NCI-H1092 treated with DMSO at 0.1 percent for 48 hours (cell line): ENCODE data around the gene PLSCR1.
"Not testable (repeated sequence)": the region's sequence is repeated elsewhere in the genome, so short reads cannot be mapped to it uniquely, and the experiment has no call there.

ENCODE experiments used
- DNase-seq: peaks from one replicate; lab custom pipeline; 2025; lab: John Stamatoyannopoulos, UW

Gene PLSCR1

DNA sequence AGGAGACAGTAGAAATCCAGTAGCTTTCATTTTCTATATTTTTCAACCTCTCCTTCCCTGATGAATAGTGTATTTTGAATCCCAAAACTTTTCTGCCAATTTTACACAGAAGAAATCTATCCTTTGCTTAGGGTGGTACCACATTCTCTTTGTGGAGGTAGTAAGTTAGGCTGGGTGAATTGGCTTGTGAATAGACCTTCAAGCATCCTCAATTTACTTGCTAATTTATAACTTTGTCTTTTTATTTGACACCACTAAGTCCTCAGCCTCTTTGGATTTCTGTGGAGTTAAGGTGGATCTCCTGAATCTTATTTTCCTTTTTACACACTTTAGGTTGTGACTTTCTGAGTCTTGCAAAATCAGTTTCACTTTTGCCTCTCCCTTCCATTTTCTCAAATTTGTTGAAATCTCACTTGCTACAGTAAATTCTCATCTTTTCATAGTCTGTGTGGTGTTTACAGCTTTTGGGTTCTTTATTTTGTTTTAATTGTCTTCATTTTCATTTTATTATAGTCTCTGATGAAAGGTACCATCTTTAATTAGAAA lies 5.7 kb upstream of the PLSCR1 start:
- no peak for DNase-seq

DNA sequence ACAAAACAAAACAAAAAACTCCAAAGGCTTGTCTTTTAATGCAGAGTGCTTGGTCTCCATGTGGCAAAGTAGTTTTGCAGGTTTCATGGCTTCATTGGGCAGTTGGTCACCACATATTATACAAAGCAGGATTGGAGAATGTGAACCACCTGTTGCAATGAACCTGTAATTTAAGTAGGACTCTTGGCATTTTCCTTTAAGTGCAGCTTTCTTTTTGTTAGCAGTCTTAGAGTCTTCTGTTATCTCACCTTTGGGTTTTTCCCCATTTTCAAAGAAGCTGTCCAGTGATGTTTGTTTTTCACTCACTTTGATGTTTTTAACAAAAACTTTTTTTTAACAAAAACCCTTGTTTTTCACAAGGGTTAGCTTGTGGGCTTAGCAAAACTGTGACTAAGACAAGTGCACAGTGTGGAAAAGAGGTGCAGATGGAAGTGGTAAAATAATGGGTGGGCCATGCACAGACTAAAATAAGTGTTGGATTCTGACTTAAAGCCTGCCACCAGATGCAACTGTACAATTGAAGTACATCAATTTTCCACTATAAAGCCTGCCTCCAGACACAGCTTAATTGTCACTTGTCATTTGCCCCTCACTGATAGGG lies 2.9 kb upstream of the PLSCR1 start:
- no peak for DNase-seq

DNA sequence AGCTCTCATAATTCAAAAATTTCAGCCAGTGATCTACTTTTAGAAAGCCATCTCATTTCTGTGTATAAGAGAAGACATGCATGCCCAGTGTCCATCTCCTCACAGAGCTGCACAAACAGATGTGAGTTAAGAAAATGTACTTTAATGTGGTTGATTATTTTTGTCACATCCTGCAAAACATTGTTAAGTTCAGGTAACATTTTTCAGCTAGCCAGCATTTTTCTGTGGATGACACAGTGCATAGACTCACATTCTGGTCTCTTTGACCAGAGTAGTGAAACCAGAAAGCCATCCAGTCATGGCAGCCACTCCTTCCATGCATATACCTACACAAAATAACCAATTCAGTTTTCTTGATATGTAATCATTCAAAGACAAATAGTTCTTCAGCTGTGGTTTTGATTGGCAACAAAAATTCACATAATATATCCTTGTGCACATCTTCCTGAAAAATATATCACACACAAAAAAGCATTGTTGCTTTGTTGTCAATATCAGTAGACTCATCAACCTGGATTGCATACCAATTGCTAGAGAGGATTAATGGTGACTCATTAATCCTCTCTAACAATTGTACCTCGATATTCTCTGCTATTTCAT lies 2.1 kb upstream of the PLSCR1 start:
- DNase-seq: no peak

DNA sequence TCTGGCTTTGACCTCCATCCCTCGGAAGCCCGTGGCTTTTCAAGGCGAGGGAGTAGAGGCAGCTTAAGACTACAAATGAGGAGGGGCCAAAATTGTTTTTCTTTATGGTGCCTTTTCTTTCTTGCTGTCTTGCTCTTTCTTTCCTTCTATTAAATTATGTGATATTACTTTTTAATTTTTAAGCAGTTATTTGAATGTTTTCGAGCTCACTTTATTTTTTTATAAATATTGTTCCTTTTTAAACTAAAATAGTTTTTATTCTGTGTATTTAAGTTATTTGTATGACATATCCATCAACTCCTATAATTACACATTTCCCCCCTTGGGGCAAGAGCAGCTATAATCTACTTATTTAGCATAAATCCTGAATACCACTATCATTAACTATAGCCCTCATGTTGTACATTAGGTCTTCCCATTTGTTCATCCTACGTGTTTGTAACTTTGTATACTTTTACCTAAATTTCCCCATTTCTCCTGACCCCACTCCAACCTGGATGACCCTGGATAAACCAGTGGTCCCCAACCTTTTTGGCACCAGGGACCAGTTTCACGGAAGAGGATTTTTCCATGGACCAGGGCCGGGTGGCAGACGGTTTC lies 622 bp upstream of the PLSCR1 start:
- DNase-seq: no peak

DNA sequence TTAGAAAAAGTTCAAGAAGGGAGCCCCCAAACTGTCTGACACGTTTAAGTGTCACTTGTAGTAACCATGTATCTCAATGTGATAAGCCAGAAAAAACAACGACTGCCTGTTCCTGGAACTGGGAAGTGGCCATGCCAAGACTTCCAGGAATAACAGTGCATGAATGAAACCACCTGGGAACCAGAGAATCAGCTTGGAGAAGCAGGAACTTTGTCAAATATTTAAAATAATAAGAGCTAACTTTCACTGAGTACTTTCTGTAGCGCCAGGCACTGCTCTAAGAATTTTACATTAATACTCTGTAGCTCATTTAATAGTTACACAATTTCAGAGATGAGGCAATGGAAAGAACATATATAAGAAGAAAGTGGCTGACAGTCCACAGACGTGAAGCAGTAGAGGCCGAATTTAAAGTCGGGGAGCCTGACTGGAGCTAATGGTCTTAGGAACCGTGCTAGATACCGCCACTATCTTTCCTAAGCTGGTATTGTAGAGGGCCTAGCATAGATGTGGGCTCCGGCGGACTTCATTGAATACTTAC lies 876 bp downstream of the PLSCR1 start:
- no peak for DNase-seq

DNA sequence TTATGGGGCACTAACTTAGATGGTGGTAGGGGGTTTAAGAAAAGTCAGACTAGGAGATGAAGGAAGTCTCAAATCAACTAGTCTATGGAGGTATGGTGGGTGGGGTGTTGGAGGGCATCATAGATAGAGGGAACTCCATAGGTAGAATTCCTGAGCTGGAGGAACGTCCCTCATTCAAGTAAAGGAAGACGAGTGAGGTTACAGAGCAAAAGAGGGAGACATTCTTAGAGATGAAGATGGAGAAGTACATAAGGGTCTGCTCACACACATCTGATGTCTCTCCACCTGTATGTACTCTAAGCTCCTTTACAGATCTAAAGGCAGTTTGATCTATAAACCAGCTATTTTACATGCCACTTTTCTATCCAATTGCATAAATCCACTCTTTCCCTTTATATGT lies 1.4 kb downstream of the PLSCR1 start:
- no peak for DNase-seq

DNA sequence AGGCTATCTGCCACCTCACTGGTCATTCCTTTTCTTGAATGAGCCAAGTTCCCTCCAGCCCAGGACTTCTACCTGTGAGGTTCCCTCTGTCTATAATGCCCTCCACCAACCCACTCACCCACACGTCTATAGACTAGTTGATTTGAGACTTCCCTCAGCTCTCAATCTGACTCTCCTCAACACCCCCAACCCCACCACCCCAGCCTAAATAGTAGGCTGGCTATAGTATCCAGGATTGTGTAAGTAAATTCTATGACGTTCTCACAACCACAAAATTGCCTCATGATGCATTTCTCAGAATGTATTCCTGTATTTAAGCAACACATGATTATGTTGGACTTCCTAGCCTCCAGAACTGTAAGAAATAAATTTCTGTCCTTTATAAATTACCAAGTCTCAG lies 2.2 kb downstream of the PLSCR1 start:
- DNase-seq: no peak

DNA sequence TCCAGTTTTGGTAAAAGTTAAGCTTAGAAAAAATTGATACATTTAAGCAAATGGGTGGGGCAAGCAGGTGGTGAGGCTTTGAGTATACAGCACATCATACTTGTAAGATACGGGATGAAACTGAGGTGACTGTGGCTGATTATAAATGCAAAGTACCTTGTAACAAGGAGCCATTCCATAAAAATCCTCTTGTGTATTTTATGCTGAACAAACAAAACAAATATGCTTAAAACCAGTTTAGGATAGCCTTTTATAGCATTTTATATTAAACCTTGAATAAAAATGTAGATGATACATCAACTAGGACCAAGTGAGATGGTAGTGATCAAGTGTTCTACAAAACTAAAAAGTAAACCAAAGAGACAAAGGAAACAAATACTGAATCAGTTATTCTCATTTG lies 3.4 kb downstream of the PLSCR1 start:
- DNase-seq: no peak

DNA sequence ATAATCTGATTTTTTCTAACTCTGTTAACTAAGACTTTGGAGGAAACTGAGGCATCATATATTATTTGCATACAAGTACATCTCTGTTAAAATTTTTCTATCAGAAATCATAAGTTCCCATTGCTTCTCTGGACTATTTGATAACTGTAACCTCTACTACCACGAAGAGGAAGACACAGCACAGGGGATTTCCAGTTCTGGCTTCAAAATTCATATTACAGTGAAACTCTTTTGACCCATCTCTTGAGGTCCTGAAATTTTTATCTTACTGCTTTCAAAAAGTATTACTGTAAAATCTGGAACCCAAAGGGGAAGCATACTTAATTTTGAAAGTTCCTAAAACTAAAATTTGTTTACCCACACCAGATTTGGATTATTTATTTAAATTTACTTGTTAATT lies 4.2 kb downstream of the PLSCR1 start:
- DNase-seq: no peak

DNA sequence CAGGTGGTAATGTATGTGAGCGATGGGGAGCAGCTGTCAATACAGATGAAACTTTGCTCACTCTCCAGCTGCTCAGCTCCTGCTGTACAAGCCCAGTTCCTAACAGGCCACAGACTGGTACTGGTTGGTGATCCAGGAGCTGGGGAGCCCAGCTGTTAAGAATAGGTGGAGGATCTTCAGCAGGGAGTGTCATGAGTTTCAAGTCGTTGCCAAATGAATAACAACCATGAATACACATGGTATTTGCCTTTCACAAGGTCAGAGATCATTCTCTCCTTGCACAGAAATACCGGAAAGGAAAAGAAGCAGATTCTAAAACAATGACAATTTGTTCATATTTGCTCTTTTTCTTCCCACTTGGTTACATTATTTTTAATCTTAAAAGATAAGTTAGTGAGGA lies 5.1 kb downstream of the PLSCR1 start:
- no peak for DNase-seq

DNA sequence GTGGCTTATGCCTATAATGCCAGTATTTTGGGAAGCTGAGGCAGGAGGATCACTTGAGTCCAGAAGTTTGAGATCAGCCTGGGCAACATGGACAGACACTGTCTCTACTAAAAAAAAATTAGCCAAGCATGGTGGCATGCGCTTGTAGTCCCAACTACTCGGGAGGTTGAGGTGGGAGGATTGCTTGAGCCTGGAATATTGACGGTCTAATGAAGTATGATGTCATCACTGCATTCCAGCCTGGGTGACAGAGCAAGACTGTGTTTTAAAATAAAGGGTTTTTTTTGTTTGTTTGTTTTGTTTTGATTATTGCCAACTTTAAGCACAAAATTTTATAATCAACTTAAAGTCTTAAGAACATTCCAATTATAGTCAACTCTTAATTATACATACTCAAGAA lies 6.8 kb downstream of the PLSCR1 start:
- no peak for DNase-seq

DNA sequence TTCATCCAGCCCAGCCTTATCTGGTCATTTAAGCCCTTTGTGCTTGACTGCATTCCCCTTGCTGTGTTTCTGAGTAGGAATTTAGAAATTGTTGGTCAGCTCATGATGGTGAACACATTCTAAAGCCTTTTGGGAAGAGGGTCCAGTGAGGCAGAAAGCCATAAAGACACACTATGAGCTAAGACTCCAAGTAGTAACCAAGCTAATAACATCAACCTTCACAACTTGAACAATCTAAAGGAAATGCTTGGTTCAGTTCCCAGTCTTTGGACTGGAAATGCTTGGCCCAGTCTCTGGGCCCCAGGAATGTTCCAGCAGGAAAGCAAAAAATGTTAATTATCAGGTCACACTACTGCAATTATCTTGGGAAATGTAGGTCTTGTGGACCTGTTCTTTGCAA lies 7.7 kb downstream of the PLSCR1 start:
- DNase-seq: no peak

DNA sequence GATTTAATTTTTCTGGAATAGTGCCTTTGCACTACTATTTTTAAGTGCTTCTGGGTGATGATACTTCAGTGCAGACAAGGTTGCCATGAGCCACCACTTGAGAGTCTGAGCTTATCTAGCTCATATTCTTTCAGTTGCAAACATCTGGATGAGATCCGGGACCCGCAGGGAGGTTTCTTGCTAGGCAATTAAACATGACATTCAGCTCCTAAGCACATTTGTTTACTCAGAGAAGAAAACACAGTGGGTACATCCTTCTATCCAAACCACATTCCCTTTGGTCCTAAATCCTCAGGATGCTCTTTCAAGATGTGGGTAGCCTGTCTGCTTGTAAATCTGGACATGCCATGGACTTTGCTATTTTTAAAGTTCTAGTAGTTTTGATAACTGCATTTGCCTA lies 12.0 kb downstream of the PLSCR1 start:
- no peak for DNase-seq

DNA sequence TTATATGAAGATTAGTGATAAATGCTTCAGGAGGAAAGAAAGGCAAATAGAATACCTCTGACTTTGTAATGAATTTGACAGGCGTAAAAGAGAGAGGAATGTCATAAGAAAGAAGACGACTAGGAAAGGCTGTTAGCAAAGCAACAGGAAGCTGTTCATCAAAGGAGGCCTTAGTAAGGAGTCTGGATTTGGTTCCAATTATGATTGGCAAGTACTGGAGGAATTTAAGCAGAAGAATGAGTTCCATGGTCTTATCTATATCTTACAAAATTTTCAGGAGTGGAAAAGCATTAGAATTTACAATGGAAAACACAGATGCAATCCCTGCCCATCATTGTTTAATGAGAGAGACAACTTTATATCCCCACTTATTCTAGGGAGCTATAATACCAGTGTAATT lies 13.8 kb downstream of the PLSCR1 start:
- no peak for DNase-seq

DNA sequence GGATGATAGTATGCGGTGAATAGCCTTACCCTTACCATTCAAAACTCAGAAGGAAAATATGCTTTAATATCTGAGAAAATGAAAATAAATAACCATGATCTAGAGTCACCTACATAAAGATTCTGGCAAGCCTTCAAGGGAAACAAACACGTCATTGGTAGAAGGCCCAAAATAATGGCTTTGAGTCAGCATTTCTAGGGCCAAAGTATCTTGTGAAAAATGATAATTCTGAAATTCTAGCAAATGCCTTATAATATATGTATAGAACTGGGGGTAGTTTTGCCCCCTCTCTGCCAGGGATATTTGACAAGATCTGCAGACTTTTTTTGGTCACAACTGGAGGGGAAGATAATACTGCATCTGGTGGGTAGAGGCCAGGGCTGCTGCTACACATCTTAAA lies 15.4 kb downstream of the PLSCR1 start:
- DNase-seq: no peak

DNA sequence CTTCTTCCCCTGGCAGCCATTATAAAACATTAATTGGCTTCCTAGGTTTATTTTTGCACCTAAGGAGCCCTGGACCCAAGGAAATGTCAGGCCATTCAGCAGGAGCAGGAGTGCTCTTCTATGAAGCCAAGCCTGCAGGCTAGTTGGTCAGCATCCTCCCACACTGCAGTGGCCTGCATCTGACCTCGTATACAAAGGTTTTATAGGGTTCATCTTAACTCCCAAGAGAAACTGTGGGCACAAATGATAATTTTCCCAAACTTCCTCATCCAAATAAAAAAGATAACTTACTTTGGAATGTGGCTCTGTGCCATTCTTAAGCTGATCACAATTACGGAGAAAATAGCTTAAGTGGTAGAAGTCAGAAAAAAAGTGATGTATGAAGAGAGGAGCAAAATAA lies 19.4 kb downstream of the PLSCR1 start:
- no peak for DNase-seq

DNA sequence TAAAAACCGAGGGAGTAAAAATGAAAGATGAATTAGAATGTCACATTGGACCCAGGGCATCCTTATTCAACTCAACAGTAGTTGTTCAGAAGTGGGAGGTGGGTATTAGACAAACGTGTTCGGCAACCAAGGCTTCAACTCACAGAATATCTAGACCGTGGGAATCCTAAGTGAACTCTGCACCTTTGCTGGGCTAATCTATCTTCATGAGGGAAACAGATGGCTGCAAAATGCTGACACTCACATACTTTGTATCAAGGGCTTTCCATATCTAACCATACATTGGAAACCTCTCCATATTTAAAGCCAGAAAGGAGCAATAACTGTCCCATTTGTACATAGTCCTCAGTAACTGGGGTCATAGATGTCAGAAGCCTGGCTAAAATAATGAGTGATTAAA lies 20.9 kb downstream of the PLSCR1 start:
- no peak for DNase-seq

DNA sequence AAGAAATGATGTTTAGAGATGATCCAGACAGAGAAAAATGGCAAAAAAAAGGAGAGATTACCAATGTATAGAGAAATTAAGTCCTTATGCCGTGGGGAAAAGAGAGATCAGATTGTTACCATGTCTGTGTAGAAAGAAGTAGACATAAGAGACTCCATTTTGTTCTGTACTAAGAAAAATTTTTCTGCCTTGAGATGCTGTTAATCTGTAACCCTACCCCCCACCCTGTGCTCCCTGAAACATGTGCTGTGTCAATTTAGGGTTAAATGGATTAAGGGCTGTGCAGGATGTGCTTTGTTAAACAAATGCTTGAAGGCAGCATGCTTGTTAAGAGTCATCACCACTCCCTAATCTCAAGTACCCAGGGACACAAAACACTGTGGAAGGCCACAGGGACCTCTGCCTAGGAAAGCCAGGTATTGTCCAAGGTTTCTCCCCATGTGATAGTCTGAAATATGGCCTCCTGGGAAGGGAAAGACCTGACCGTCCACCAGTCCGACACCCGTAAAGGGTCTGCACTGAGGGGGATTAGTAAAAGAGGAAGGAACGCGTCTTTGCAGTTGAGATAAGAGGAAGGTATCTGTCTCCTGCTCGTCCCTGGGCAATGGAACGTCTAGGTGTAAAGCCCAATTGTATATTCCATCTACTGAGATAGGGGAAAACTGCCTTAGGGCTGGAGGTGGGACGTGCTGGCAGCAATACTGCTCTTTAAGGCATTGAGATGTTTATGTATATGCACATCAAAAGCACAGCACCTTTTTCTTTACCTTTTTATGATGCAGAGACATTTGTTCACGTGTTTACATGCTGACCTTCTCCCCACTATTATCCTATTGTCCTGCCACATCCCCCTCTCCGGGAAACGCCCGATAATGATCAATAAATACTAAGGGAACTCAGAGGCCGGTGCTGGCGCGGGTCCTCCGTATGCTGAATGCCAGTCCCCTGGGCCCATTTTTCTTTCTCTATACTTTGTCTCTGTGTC lies 21.9 kb downstream of the PLSCR1 start:
- DNase-seq: not testable (repeated sequence)

DNA sequence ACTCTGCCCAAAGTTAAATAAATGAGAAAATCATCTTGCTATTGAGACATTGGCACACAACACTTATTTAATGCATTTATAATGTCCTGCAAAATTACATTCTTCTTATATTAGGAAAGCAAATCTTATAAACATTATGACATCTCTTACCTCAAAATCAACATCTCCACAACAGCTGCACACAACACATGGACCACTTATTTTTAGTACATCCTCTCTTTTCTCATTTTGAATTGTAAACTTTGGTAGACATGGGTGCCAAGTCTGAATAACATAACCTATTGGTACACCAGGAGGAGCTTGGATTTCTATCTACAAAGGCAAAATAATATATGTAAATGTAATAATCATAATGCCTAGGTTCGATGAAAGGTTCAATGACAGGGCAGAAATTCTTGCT lies 23.0 kb downstream of the PLSCR1 start:
- DNase-seq: no peak

DNA sequence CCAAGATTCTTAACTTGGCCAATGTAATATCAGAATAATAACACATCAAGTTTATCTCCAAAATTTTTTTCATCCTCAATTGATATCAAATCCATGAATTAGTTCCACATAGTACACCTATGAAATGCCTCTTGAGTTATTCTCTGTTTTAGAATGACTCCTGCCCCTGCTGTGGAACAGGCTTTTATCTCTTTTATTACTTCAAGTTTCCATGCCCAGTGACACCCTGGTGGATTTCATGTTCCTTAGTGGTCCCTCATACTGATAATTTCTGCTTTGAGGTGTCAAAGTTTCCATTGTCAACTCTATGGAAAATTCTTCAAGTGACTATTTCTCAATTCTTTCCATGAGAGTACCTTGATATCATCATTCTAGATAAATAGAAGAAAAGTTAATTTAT lies 24.6 kb downstream of the PLSCR1 start:
- no peak for DNase-seq

DNA sequence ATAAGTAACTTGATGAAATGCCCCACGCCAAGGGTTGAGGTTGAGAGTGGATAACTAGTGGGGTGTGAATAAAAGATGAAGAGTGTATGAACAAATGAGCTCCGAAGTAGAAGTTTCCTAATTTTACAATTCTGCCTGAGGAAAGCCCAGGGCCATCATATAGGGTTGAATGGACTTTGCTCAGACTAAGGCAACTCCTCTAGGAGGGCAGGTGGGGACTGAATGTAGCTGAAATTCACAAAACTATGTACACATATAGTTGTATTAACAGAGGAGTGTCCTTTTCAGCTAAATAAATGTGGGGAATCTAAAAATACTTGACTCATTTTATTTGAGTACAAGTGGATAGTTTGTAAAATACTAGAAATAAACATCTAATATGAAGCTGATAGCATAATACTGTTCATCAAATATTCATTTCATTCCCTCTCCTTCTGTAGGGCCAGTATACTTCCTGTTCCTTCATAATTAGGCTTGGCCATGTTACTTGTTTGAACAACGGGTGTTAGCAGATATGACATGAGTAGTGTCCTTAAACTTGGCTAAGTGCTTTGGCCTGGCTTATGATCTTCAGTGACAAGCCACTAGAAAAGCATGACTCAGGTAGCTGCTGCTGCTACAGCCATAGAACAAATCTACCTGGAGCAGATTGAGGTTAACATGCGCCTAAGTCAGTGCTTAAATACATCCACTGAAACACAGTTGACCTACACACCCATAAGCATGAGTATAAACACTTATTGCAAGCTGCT lies 26.5 kb downstream of the PLSCR1 start:
- no peak for DNase-seq
